GM23338 (cell line): Measurements from ENCODE around the gene DUOX1. TPM values are rescaled to one million over a fixed set of nuclear protein-coding genes. Genes with fewer than 3 reads are reported as not detected.

Experiments used
- ATAC-seq: fragments of 200-7000 bp; cut with Tn5 transposase; 3 replicates; pipeline ENCODE4 v1.9.1; 2020
- DNase-seq: peaks from one replicate; pipeline ENCODE4 v3.0.0-alpha.2; 2015; ENCODE audit warnings: low spot score
- H2AFZ ChIP-seq: fragments of 200-600 bp; sonication (generic); 2 replicates; pipeline ENCODE4 v1.8.0; 2016; ENCODE audit warnings: antibody characterized with exemption, mild to moderate bottlenecking, moderate library complexity
- H3F3A ChIP-seq: fragments of 200-600 bp; sonication (generic); replicated peaks from 2 replicates; pipeline ENCODE4 v1.8.0; 2017; ENCODE audit warnings: antibody characterized with exemption, mixed run types, low read depth
- H3K27ac ChIP-seq: fragments of 200-600 bp; sonication (generic); 2 replicates; pipeline ENCODE4 v1.6.1; 2016; ENCODE audit warnings: low read depth
- H3K27me3 ChIP-seq: fragments of 200-600 bp; sonication (generic); 2 replicates; pipeline ENCODE4 v1.8.0; 2016; ENCODE audit warnings: mild to moderate bottlenecking, mixed run types, moderate library complexity; ENCODE audit not compliant: insufficient read depth
- H3K36me3 ChIP-seq: fragments of 200-600 bp; sonication (generic); 2 replicates; pipeline ENCODE4 v1.8.0; 2016; ENCODE audit warnings: mild to moderate bottlenecking; ENCODE audit not compliant: insufficient read depth
- H3K4me1 ChIP-seq: fragments of 200-600 bp; sonication (generic); 2 replicates; pipeline ENCODE4 v1.8.0; 2016; ENCODE audit warnings: mild to moderate bottlenecking, moderate library complexity; ENCODE audit not compliant: insufficient read depth
- H3K4me2 ChIP-seq: fragments of 200-600 bp; sonication (generic); 2 replicates; pipeline ENCODE4 v1.7.1; 2017; ENCODE audit warnings: mixed run types
- H3K4me3 ChIP-seq: fragments of 200-600 bp; sonication (generic); 2 replicates; pipeline ENCODE4 v1.6.1; 2016; ENCODE audit warnings: mixed run types
- H3K79me2 ChIP-seq: fragments of 200-600 bp; sonication (generic); replicated peaks from 2 replicates; pipeline ENCODE4 v1.8.0; 2017; ENCODE audit warnings: mild to moderate bottlenecking; ENCODE audit not compliant: insufficient read depth
- H3K9me2 ChIP-seq: fragments of 200-600 bp; sonication (generic); 2 replicates; pipeline ENCODE4 v1.8.0; 2017; ENCODE audit not compliant: insufficient read depth
- H4K20me1 ChIP-seq: fragments of 200-600 bp; sonication (generic); replicated peaks from 2 replicates; pipeline ENCODE4 v1.8.0; 2017; ENCODE audit warnings: mild to moderate bottlenecking; ENCODE audit not compliant: insufficient read depth
- H3K27ac Mint-ChIP-seq: 2 replicates; pipeline ENCODE4 v1.8.0; 2020; ENCODE audit warnings: inconsistent platforms, mild to moderate bottlenecking, moderate library complexity, mixed read lengths
- H3K27me3 Mint-ChIP-seq: 3 replicates; pipeline ENCODE4 v1.8.0; 2022; ENCODE audit warnings: low read depth, mild to moderate bottlenecking, moderate library complexity, mixed read lengths, inconsistent platforms; ENCODE audit not compliant: insufficient read depth, poor library complexity
- H3K36me3 Mint-ChIP-seq: 3 replicates; pipeline ENCODE4 v1.8.0; 2021; ENCODE audit warnings: low read depth, mild to moderate bottlenecking, inconsistent platforms, moderate library complexity, mixed read lengths
- H3K4me1 Mint-ChIP-seq: 3 replicates; pipeline ENCODE4 v1.8.0; 2020; ENCODE audit warnings: mild to moderate bottlenecking, inconsistent platforms, mixed read lengths
- H3K4me3 Mint-ChIP-seq: 3 replicates; pipeline ENCODE4 v1.8.0; 2021; ENCODE audit warnings: moderate library complexity, mild to moderate bottlenecking, inconsistent platforms, mixed read lengths
- H3K9me3 Mint-ChIP-seq: 3 replicates; pipeline ENCODE4 v1.8.0; 2020; ENCODE audit warnings: moderate library complexity, mild to moderate bottlenecking, inconsistent platforms, mixed read lengths
- CREB1 ChIP-seq: fragments of 250-450 bp; sonication (Bioruptor Pico); IDR thresholded peaks from 2 replicates; pipeline ENCODE4 v1.5.0; 2020; ENCODE audit warnings: low read depth, mild to moderate bottlenecking, moderate library complexity
- CTCF ChIP-seq, 2 experiments: fragments of 200-600 bp in 1 of 2; sonication (generic) in 1 of 2; conservative IDR thresholded peaks; 2 replicates each; pipeline versions ENCODE4 v1.5.1 to v1.6.1; 2016 to 2017; ENCODE audit warnings: antibody characterized with exemption in 2 of 2, low read depth in 2 of 2, mild to moderate bottlenecking in 2 of 2, moderate library complexity in 1 of 2
- ETS1 ChIP-seq: IDR thresholded peaks from 2 replicates; pipeline ENCODE4 v1.6.1; 2016; ENCODE audit warnings: antibody characterized with exemption
- EZH2 ChIP-seq: fragments of 200-600 bp; sonication (generic); IDR thresholded peaks from one replicate; pipeline ENCODE4 v1.8.0; 2017; ENCODE audit warnings: antibody characterized with exemption, mild to moderate bottlenecking, low read depth; ENCODE audit not compliant: unreplicated experiment
- EZH2phosphoT487 ChIP-seq: fragments of 200-600 bp; sonication (generic); IDR thresholded peaks from one replicate; pipeline ENCODE4 v1.8.1; 2018; ENCODE audit warnings: antibody characterized with exemption; ENCODE audit not compliant: unreplicated experiment
- JUNB ChIP-seq: IDR thresholded peaks from one replicate; pipeline ENCODE4 v1.6.1; 2016; ENCODE audit warnings: antibody characterized with exemption; ENCODE audit not compliant: unreplicated experiment
- NANOG ChIP-seq: IDR thresholded peaks from 2 replicates; pipeline ENCODE4 v1.6.1; 2016; ENCODE audit warnings: antibody characterized with exemption, borderline replicate concordance
- POLR2AphosphoS5 ChIP-seq: IDR thresholded peaks from 2 replicates; pipeline ENCODE4 v1.6.1; 2016; ENCODE audit warnings: antibody characterized with exemption, low read depth
- REST ChIP-seq: IDR thresholded peaks from one replicate; pipeline ENCODE4 v1.6.1; 2018; ENCODE audit warnings: antibody characterized with exemption; ENCODE audit not compliant: unreplicated experiment
- STAT1 ChIP-seq: IDR thresholded peaks from one replicate; pipeline ENCODE4 v1.6.1; 2016; ENCODE audit warnings: antibody characterized with exemption; ENCODE audit not compliant: unreplicated experiment
- ZNF114 ChIP-seq: fragments of 250-450 bp; sonication (Bioruptor Pico); IDR thresholded peaks from 2 replicates; pipeline ENCODE4 v1.5.0; 2020; ENCODE audit warnings: mild to moderate bottlenecking, moderate library complexity
- ZNF331 ChIP-seq: fragments of 250-450 bp; sonication (Bioruptor Pico); IDR thresholded peaks from 2 replicates; pipeline ENCODE4 v1.5.0; 2020; ENCODE audit warnings: low read depth, mild to moderate bottlenecking, moderate library complexity
- ZNF462 ChIP-seq: fragments of 250-450 bp; sonication (Bioruptor Pico); IDR thresholded peaks from 2 replicates; pipeline ENCODE4 v1.5.0; 2020; ENCODE audit warnings: mild to moderate bottlenecking, moderate library complexity
- polyA plus RNA-seq: library from polyadenylated mRNA; unstranded; fragments of >200 nt; fragmentation: Nextera tagmentation; extraction: Ambion mirVana; gene quantifications from 2 replicates; pipeline ENCODE4 v1.2.1, GENCODE V29; 2016
- total RNA-seq: library from RNA; depleted of rRNA; stranded (reverse); fragments of >200 nt; shearing (Covaris generic); gene quantifications from 2 replicates; pipeline ENCODE4 v1.2.3, GENCODE V29; 2014

Gene DUOX1
- total and polyA plus RNA-seq, 2 experiments from 2014 or later, result 0.69 to 0.73 TPM

- Histone ChIP-seq H4K20me1 (no peaks in the 10 kb centered on the region), H3K9me2 (no peaks in the 10 kb centered on the region), H2AFZ (no peak overlapping the region), H3K4me1 (peaks cover 10% of the 10 kb centered on the region), H3K27me3 (peaks cover 25% of the 10 kb centered on the region), H3K79me2 (no peaks in the 10 kb centered on the region), H3K27ac (no peak overlapping the region), H3K36me3 (no peaks in the 10 kb centered on the region), H3K4me3 (no peak overlapping the region), H3F3A (no peaks in the 10 kb centered on the region), H3K4me2 (no peak overlapping the region)
- no peaks in the 10 kb centered on the region for H3K9me3 Mint-ChIP-seq
- ATAC-seq, result no peak
- no peak overlapping the region for H3K27ac Mint-ChIP-seq
- peaks cover 26% of the 10 kb centered on the region for H3K27me3 Mint-ChIP-seq
- no peak overlapping the region for H3K4me3 Mint-ChIP-seq
- H3K4me1 Mint-ChIP-seq, result peaks cover 14% of the 10 kb centered on the region
- no peak for DNase-seq
- H3K36me3 Mint-ChIP-seq, result no peaks in the 10 kb centered on the region
- TF ChIP-seq CTCF (conservative IDR thresholded peaks at IDR 0.05; ENCODE audit: low read depth in 2 of 2) (no peak), POLR2AphosphoS5 (no peak), REST (no peak), EZH2 (no peak), ETS1 (no peak), EZH2phosphoT487 (no peak), STAT1 (no peak), ZNF114 (no peak), CREB1 (CRISPR knock-in tag) (no peak), ZNF462 (CRISPR knock-in tag) (no peak), ZNF331 (CRISPR knock-in tag) (no peak), JUNB (no peak), NANOG (no peak)
Measured at GRCh38 chr15:45105586-45105985, 24.2 kb upstream of the DUOX1 start.
